Body of pancreas (tissue), 4 donors: ENCODE data around the gene AP5M1. TPM values are rescaled to one million over a fixed set of nuclear protein-coding genes. Genes with fewer than 3 reads are reported as not detected.

ENCODE experiments used
- ATAC-seq: fragments of 150-250 bp; one replicate; pipeline ENCODE4 v1.9.1; 2016
- DNase-seq, 4 donors: peaks; one replicate each; pipeline ENCODE4 v3.0.0-alpha.2; 2019
- H3K27ac ChIP-seq, 4 donors: fragments of 200-600 bp; sonication (generic); 1 replicate in 3 of 4; 2 replicates in 1 of 4; pipeline versions ENCODE4 v1.5.1 to v1.6.1; 2016 to 2019; ENCODE audit warnings: mild to moderate bottlenecking in 1 of 4, mixed read lengths in 1 of 4, moderate library complexity in 1 of 4
- H3K27me3 ChIP-seq, 2 donors: fragments of 200-600 bp; sonication (generic); one replicate each; pipeline ENCODE4 v1.6.0; 2016; ENCODE audit warnings: mild to moderate bottlenecking in 1 of 2
- H3K36me3 ChIP-seq, 2 donors: fragments of 200-600 bp; sonication (generic); replicated peaks in 1 of 2; 2 replicates each; pipeline ENCODE4 v1.5.1; 2016; ENCODE audit warnings: low read depth in 2 of 2; ENCODE audit not compliant: insufficient read depth in 1 of 2
- H3K4me1 ChIP-seq: fragments of 200-600 bp; sonication (generic); one replicate; pipeline ENCODE4 v1.6.0; 2016
- H3K4me3 ChIP-seq, 2 donors: fragments of 200-600 bp; sonication (generic); 1 replicate in 1 of 2; 2 replicates in 1 of 2; pipeline ENCODE4 v1.5.1; 2016 to 2019
- H3K9me3 ChIP-seq, 3 donors: fragments of 200-600 bp; sonication (generic); 1 replicate in 2 of 3; 2 replicates in 1 of 3; pipeline ENCODE4 v1.5.1; 2016
- CTCF ChIP-seq, 7 experiments: fragments of 450-650 bp in 4 of 7; fragments of 200-600 bp in 3 of 7; sonication (generic) in 3 of 7; IDR thresholded peaks; one replicate each; pipeline ENCODE4 v1.5.1; 2016 to 2019; ENCODE audit warnings: antibody characterized with exemption in 7 of 7
- POLR2A ChIP-seq, 3 donors: fragments of 450-650 bp; IDR thresholded peaks; one replicate each; pipeline ENCODE4 v1.6.1; 2016; ENCODE audit warnings: antibody characterized with exemption in 3 of 3, mild to moderate bottlenecking in 2 of 3
- WGBS, 2 donors: methylation state at CpG; one replicate each; pipeline ENCODE4 v1.1.5; 2017; 5-methylcytosine and 5-hydroxymethylcytosine counted together
- intact Hi-C: fragments of 100-400 bp; cut with DNase I; formaldehyde crosslinking; loops from one replicate; pipeline ENCODE4 v1.15.1; 2023
- total RNA-seq, 2 donors: library from RNA; depleted of rRNA; stranded (reverse); fragments of >200 nt; gene quantifications; one replicate each; pipeline ENCODE4 v1.1.0, GENCODE V29; 2016

AP5M1 gene
- total RNA-seq, 2 donors from 2014 or later = 12.2 to 17.8 TPM

- intact Hi-C loops = loop anchor here (10.0 kb wide), 1 partner anchor 685 kb away; the partner anchor contains the start of gene TMEM260
- Histone ChIP-seq H3K36me3 (no peaks in the 10 kb centered on the region), H3K27ac (no peak overlapping the region), H3K4me3 (no peak overlapping the region), H3K4me1 (peaks cover 10% of the 10 kb centered on the region), H3K27me3 (no peaks in the 10 kb centered on the region), H3K9me3 (no peaks in the 10 kb centered on the region)
- DNase-seq (no peak), ATAC-seq (no peak)
- no peak for TF ChIP-seq CTCF (IDR thresholded peaks at IDR 0.05)
- TF ChIP-seq POLR2A (IDR thresholded peaks at IDR 0.05) = no peak
- 100% methylated on average over 1 of the region's 1 CpG for WGBS, 2 donors
Observed at GRCh38 chr14:57259672-57260071, 9.1 kb upstream of the AP5M1 start.

- intact Hi-C loops = loop anchor here (10.0 kb wide), 1 partner anchor 687 kb away; the partner anchor contains the start of gene TMEM260
Observed at GRCh38 chr14:57261604-57262003, 7.2 kb upstream of the AP5M1 start.

GRCh38 chr14:57262117-57262516 is 6.7 kb upstream of the AP5M1 start:
- no peaks in the 10 kb centered on the region for H3K9me3 ChIP-seq
- no peak overlapping the region for H3K4me3 ChIP-seq
- peaks cover 21% of the 10 kb centered on the region for H3K4me1 ChIP-seq
- DNase-seq (no peak), ATAC-seq (no peak)
- no peaks in the 10 kb centered on the region for H3K27me3 ChIP-seq
- TF ChIP-seq CTCF (IDR thresholded peaks at IDR 0.05) = no peak
- TF ChIP-seq POLR2A (IDR thresholded peaks at IDR 0.05) = no peak
- intact Hi-C loops = loop anchor here (10.0 kb wide), 1 partner anchor 687 kb away; the partner anchor contains the start of gene TMEM260
- H3K36me3 ChIP-seq = no peaks in the 10 kb centered on the region
- H3K27ac ChIP-seq = no peak overlapping the region

More at GRCh38 chr14:57261604-57262003, 7.2 kb upstream of the AP5M1 start:
- Histone ChIP-seq H3K9me3 (no peaks in the 10 kb centered on the region), H3K36me3 (no peaks in the 10 kb centered on the region), H3K4me1 (peaks cover 16% of the 10 kb centered on the region), H3K27me3 (no peaks in the 10 kb centered on the region), H3K27ac (no peak overlapping the region), H3K4me3 (no peak overlapping the region)
- ATAC-seq = no peak
- DNase-seq = peak in 1 of 4 donors; percentile 6
- TF ChIP-seq POLR2A (IDR thresholded peaks at IDR 0.05) = no peak
- no peak for TF ChIP-seq CTCF (IDR thresholded peaks at IDR 0.05)

- H3K4me1 ChIP-seq = peaks cover 40% of the 10 kb centered on the region
- WGBS, 2 donors = 44 to 81% methylated on average over 2 of the region's 2 CpGs
- ATAC-seq = no peak
Observed at GRCh38 chr14:57266065-57266464, 2.7 kb upstream of the AP5M1 start.

More at GRCh38 chr14:57266065-57266464, 2.7 kb upstream of the AP5M1 start:
- TF ChIP-seq CTCF (IDR thresholded peaks at IDR 0.05) = no peak
- no peak for TF ChIP-seq POLR2A (IDR thresholded peaks at IDR 0.05)
- Histone ChIP-seq H3K27me3 (no peaks in the 10 kb centered on the region), H3K4me3 (no peak overlapping the region), H3K9me3 (no peaks in the 10 kb centered on the region), H3K27ac (no peak overlapping the region), H3K36me3 (no peaks in the 10 kb centered on the region)
- no peak for DNase-seq
- intact Hi-C loops = loop anchor here (10.0 kb wide), 1 partner anchor 691 kb away; the partner anchor contains the start of gene TMEM260
